Liver (tissue), 2 donors: ENCODE data around the gene B4GALNT2.

Experiments used
- TF ChIP-seq, protein P1 (sequence below): fragments of 150-350 bp; IDR thresholded peaks from 2 replicates; pipeline ENCODE4 v1.5.1; 2017; ENCODE audit warnings: improper control_type of control experiment, low read depth, low read length; ENCODE audit not compliant: missing input control
- TF ChIP-seq, protein P2 (sequence below): IDR thresholded peaks from 2 replicates; pipeline ENCODE4 v1.6.1; 2016; ENCODE audit warnings: antibody characterized with exemption, mild to moderate bottlenecking
- donor health status: healthy.

DNA sequence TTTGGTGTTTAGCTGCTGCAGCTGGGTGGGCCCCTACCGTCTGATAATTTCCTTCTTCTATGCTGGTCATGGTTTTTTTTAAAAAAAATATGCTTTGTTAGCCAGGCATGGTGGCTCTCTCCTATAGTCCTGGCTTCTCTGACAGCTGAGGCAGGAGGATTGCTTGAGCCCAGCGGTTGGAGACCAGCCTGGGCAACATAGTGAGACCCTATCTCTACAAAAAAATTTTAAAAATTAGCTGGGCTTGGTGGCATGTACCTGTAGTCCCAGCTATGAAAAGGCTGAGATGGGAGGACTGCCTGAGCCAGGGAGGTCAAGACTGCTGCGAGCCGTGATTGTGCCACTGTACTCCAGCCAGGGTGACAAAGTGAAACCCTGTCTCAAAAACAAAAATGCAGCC lies 19.4 kb downstream of the B4GALNT2 start:
- TF ChIP-seq, protein P1, sequence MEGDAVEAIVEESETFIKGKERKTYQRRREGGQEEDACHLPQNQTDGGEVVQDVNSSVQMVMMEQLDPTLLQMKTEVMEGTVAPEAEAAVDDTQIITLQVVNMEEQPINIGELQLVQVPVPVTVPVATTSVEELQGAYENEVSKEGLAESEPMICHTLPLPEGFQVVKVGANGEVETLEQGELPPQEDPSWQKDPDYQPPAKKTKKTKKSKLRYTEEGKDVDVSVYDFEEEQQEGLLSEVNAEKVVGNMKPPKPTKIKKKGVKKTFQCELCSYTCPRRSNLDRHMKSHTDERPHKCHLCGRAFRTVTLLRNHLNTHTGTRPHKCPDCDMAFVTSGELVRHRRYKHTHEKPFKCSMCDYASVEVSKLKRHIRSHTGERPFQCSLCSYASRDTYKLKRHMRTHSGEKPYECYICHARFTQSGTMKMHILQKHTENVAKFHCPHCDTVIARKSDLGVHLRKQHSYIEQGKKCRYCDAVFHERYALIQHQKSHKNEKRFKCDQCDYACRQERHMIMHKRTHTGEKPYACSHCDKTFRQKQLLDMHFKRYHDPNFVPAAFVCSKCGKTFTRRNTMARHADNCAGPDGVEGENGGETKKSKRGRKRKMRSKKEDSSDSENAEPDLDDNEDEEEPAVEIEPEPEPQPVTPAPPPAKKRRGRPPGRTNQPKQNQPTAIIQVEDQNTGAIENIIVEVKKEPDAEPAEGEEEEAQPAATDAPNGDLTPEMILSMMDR = no peak
- TF ChIP-seq, protein P2, sequence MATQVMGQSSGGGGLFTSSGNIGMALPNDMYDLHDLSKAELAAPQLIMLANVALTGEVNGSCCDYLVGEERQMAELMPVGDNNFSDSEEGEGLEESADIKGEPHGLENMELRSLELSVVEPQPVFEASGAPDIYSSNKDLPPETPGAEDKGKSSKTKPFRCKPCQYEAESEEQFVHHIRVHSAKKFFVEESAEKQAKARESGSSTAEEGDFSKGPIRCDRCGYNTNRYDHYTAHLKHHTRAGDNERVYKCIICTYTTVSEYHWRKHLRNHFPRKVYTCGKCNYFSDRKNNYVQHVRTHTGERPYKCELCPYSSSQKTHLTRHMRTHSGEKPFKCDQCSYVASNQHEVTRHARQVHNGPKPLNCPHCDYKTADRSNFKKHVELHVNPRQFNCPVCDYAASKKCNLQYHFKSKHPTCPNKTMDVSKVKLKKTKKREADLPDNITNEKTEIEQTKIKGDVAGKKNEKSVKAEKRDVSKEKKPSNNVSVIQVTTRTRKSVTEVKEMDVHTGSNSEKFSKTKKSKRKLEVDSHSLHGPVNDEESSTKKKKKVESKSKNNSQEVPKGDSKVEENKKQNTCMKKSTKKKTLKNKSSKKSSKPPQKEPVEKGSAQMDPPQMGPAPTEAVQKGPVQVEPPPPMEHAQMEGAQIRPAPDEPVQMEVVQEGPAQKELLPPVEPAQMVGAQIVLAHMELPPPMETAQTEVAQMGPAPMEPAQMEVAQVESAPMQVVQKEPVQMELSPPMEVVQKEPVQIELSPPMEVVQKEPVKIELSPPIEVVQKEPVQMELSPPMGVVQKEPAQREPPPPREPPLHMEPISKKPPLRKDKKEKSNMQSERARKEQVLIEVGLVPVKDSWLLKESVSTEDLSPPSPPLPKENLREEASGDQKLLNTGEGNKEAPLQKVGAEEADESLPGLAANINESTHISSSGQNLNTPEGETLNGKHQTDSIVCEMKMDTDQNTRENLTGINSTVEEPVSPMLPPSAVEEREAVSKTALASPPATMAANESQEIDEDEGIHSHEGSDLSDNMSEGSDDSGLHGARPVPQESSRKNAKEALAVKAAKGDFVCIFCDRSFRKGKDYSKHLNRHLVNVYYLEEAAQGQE = no peak
